Trophoblast cell (in vitro differentiated cells and primary cell): ENCODE measurements around the gene ZAP70.

Source experiments
- DNase-seq, 2 donors: peaks; one replicate each; pipeline ENCODE4 v3.0.0-alpha.2; 2016
- H2AFZ ChIP-seq: 2 replicates; pipeline ENCODE4 v1.6.1; 2013; ENCODE audit warnings: low read length, moderate library complexity, mild to moderate bottlenecking; ENCODE audit not compliant: insufficient read depth, poor library complexity
- H2AK5ac ChIP-seq: 2 replicates; pipeline ENCODE4 v1.6.1; 2013; ENCODE audit warnings: mild to moderate bottlenecking, low read length
- H2BK120ac ChIP-seq: 2 replicates; pipeline ENCODE4 v1.6.1; 2013; ENCODE audit warnings: low read length, mild to moderate bottlenecking, moderate library complexity; ENCODE audit not compliant: insufficient read depth, poor library complexity
- H2BK12ac ChIP-seq: 2 replicates; pipeline ENCODE4 v1.6.1; 2013; ENCODE audit warnings: mild to moderate bottlenecking, low read length, moderate library complexity
- H2BK5ac ChIP-seq: 2 replicates; pipeline ENCODE4 v1.6.1; 2013; ENCODE audit warnings: low read length, low read depth, moderate library complexity, mild to moderate bottlenecking; ENCODE audit not compliant: poor library complexity
- H3K14ac ChIP-seq: 2 replicates; pipeline ENCODE4 v1.6.1; 2013; ENCODE audit warnings: mild to moderate bottlenecking, low read length
- H3K18ac ChIP-seq: 2 replicates; pipeline ENCODE4 v1.6.1; 2013; ENCODE audit warnings: mild to moderate bottlenecking, low read length
- H3K23ac ChIP-seq: 2 replicates; pipeline ENCODE4 v1.6.1; 2013; ENCODE audit warnings: low read length
- H3K27ac ChIP-seq: 2 replicates; pipeline ENCODE4 v1.5.1; 2013; ENCODE audit warnings: low read depth, mild to moderate bottlenecking, inconsistent platforms, low read length, moderate library complexity
- H3K27me3 ChIP-seq: 2 replicates; pipeline ENCODE4 v1.6.1; 2013; ENCODE audit warnings: inconsistent platforms, mild to moderate bottlenecking, low read length, moderate library complexity; ENCODE audit not compliant: insufficient read depth
- H3K36me3 ChIP-seq, 2 experiments: 1 replicate in 1 of 2; 2 replicates in 1 of 2; pipeline ENCODE4 v1.6.1; 2013; ENCODE audit warnings: low read length in 2 of 2, mild to moderate bottlenecking in 2 of 2, moderate library complexity in 1 of 2; ENCODE audit not compliant: insufficient read depth in 2 of 2, control insufficient read depth in 1 of 2
- H3K4ac ChIP-seq: 2 replicates; pipeline ENCODE4 v1.6.1; 2013; ENCODE audit warnings: low read depth, mild to moderate bottlenecking, low read length, moderate library complexity
- H3K4me1 ChIP-seq, 2 experiments: 1 replicate in 1 of 2; 2 replicates in 1 of 2; pipeline ENCODE4 v1.6.1; 2013; ENCODE audit warnings: low read length in 2 of 2, mild to moderate bottlenecking in 2 of 2, moderate library complexity in 1 of 2; ENCODE audit not compliant: insufficient read depth in 2 of 2, control insufficient read depth in 1 of 2
- H3K4me2 ChIP-seq: 2 replicates; pipeline ENCODE4 v1.6.1; 2013; ENCODE audit warnings: inconsistent platforms, mild to moderate bottlenecking, low read length, moderate library complexity
- H3K4me3 ChIP-seq: 2 replicates; pipeline ENCODE4 v1.5.1; 2013; ENCODE audit warnings: mild to moderate bottlenecking, low read depth, low read length, inconsistent platforms
- H3K79me1 ChIP-seq: one replicate; pipeline ENCODE4 v1.6.1; 2013; ENCODE audit warnings: low read length
- H3K79me2 ChIP-seq: 2 replicates; pipeline ENCODE4 v1.6.1; 2013; ENCODE audit warnings: low read length, mild to moderate bottlenecking; ENCODE audit not compliant: control insufficient read depth, insufficient read depth, poor library complexity
- H3K9ac ChIP-seq: 2 replicates; pipeline ENCODE4 v1.6.1; 2013; ENCODE audit warnings: mild to moderate bottlenecking, low read length
- H3K9me3 ChIP-seq: 2 replicates; pipeline ENCODE4 v1.6.1; 2013; ENCODE audit warnings: low read depth, mild to moderate bottlenecking, control low read depth, inconsistent platforms, low read length; ENCODE audit not compliant: insufficient read depth
- H4K12ac ChIP-seq: 2 replicates; pipeline ENCODE4 v1.6.1; 2013; ENCODE audit warnings: low read depth, mild to moderate bottlenecking, low read length, moderate library complexity
- H4K8ac ChIP-seq: 2 replicates; pipeline ENCODE4 v1.6.1; 2013; ENCODE audit warnings: low read depth, mild to moderate bottlenecking, low read length, moderate library complexity
- H4K91ac ChIP-seq: one replicate; pipeline ENCODE4 v1.6.1; 2013; ENCODE audit warnings: low read depth, mild to moderate bottlenecking, low read length, moderate library complexity
- WGBS: extraction: QIAGEN DNeasy Blood & Tissue Kit; methylation state at CpG from one replicate; pipeline ENCODE4 v1.1.7; 2013; ENCODE audit warnings: missing lambda C conversion rate; ENCODE audit not compliant: insufficient read length, insufficient coverage; ENCODE audit errors: extremely low coverage; 5-methylcytosine and 5-hydroxymethylcytosine counted together

Gene ZAP70

DNA sequence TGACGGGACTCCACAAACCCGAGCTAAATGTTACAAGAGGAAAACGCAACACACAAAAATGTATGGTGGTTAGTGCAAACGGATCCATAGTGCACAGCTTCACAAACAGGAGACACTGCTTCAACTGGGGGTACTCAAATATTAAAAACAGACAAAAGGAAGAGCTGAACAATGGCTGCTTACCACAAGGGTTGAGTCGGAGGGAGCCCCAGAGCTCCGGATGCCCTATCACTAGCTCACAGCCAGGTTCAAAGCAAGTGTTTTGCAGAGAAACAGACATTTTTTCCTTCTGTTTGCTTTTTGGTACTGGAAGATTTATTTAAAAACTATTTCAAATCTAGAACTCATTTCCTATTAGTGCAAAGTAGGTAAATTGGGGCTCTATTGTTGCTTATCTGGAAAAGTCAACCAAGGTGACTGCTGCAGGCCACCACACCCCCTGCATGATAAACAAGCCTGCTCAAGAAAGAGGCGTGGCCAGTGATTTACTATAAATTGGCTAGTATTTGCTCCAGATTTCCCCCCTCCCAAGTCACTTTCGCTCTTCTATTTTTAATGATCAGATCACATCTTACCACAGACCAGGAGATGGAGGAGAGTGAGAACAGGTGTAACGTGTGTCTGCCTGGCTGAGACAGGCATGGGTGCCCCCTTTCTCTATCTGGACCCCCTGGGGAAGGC lies 46.5 kb downstream of the ZAP70 start:
- Histone ChIP-seq H3K79me1 (no peaks in the 10 kb centered on the region), H2BK5ac (no peak overlapping the region), H3K14ac (no peak overlapping the region), H2BK12ac (no peak overlapping the region), H3K4me2 (no peak overlapping the region), H2AFZ (no peak overlapping the region), H3K9me3 (no peaks in the 10 kb centered on the region), H3K36me3 (peaks cover 44 to 55% of the 10 kb centered on the region in 2 experiments), H3K27me3 (no peaks in the 10 kb centered on the region), H3K4me3 (no peak overlapping the region), H4K91ac (no peak overlapping the region), H2AK5ac (no peak overlapping the region), H4K8ac (no peak overlapping the region), H3K23ac (no peak overlapping the region), H3K27ac (no peak overlapping the region), H4K12ac (no peak overlapping the region), H3K9ac (no peak overlapping the region), H3K4me1 (no peaks in the 10 kb centered on the region), H3K4ac (no peak overlapping the region), H2BK120ac (no peak overlapping the region), H3K18ac (no peak overlapping the region), H3K79me2 (no peaks in the 10 kb centered on the region)
- DNase-seq = no peak
- no CpG with 5 or more reads among the region's 9 CpGs for WGBS

DNA sequence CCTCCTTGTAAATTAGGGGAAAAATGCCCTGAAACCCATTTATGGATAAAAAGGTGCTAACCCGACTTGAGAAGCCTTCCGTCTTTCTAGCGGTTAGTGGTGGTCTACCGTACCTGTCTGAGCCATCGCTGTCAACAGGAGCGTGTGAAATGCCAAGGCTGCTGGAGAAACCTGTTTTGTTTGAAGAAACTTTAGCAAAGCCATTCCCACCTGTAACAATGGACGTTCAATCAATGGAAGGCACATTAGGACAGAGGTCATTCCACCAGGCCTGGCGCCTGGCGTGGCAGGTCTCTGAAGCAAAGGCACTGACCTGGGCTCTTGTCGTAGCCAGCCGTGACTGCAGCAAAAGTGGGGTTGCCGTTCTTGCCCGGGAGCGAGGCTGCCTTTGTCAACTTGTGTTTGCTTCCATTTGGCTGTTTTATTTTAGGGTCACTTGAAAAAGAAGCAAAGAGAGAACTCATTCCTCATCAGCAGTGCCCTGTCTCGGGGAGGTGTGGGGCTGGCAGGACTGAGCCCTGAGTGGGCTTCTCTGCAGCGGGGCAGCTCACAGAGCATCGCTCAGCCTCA lies 47.2 kb downstream of the ZAP70 start:
- Histone ChIP-seq H3K79me1 (no peaks in the 10 kb centered on the region), H3K9ac (no peak overlapping the region), H3K36me3 (peaks cover 48 to 59% of the 10 kb centered on the region in 2 experiments), H3K27ac (no peak overlapping the region), H3K4ac (no peak overlapping the region), H2BK120ac (no peak overlapping the region), H3K9me3 (no peaks in the 10 kb centered on the region), H2BK12ac (no peak overlapping the region), H3K27me3 (no peaks in the 10 kb centered on the region), H4K12ac (no peak overlapping the region), H2AFZ (no peak overlapping the region), H2AK5ac (no peak overlapping the region), H3K79me2 (no peaks in the 10 kb centered on the region), H4K8ac (no peak overlapping the region), H3K4me2 (no peak overlapping the region), H3K14ac (no peak overlapping the region), H3K4me1 (no peaks in the 10 kb centered on the region), H3K4me3 (no peak overlapping the region), H3K23ac (no peak overlapping the region), H3K18ac (no peak overlapping the region), H4K91ac (no peak overlapping the region), H2BK5ac (no peak overlapping the region)
- WGBS = no CpG with 5 or more reads among the region's 17 CpGs
- no peak for DNase-seq

DNA sequence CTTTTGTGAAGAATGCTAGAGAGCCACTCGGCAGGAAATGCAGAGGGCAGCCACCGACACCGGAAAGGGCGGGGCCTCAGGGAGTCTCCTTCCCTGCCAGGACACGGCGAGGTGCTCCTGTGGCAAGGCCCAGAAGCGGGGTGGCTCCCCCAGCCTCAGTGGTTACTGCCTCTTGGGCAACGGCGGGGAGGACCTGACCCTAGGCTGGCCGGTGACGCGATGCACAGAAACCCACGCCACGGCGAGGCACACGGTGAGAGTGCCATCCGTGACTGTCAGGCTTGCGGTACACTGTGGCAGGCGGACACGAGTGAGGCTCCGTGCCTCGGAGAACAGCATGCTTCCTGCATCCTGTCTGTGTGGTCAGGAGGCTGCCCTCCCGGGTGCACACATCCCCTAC lies 47.8 kb downstream of the ZAP70 start:
- no peak overlapping the region for H3K4me3 ChIP-seq
- H4K8ac ChIP-seq = no peak overlapping the region
- H3K4ac ChIP-seq = no peak overlapping the region
- no CpG with 5 or more reads among the region's 23 CpGs for WGBS
- H2BK120ac ChIP-seq = no peak overlapping the region
- H3K4me1 ChIP-seq = no peaks in the 10 kb centered on the region
- no peaks in the 10 kb centered on the region for H3K27me3 ChIP-seq
- no peak overlapping the region for H3K27ac ChIP-seq
- H3K23ac ChIP-seq = no peak overlapping the region
- H4K91ac ChIP-seq = no peak overlapping the region
- H3K14ac ChIP-seq = no peak overlapping the region
- no peak overlapping the region for H4K12ac ChIP-seq
- H3K79me2 ChIP-seq = no peaks in the 10 kb centered on the region
- H3K9me3 ChIP-seq = no peaks in the 10 kb centered on the region
- no peak overlapping the region for H3K4me2 ChIP-seq
- no peak overlapping the region for H2AK5ac ChIP-seq
- H3K36me3 ChIP-seq = peaks cover 48 to 60% of the 10 kb centered on the region in 2 experiments
- no peak overlapping the region for H3K18ac ChIP-seq
- H2BK12ac ChIP-seq = no peak overlapping the region
- no peak overlapping the region for H3K9ac ChIP-seq
- no peaks in the 10 kb centered on the region for H3K79me1 ChIP-seq
- no peak overlapping the region for H2AFZ ChIP-seq
- no peak overlapping the region for H2BK5ac ChIP-seq
- DNase-seq = no peak

DNA sequence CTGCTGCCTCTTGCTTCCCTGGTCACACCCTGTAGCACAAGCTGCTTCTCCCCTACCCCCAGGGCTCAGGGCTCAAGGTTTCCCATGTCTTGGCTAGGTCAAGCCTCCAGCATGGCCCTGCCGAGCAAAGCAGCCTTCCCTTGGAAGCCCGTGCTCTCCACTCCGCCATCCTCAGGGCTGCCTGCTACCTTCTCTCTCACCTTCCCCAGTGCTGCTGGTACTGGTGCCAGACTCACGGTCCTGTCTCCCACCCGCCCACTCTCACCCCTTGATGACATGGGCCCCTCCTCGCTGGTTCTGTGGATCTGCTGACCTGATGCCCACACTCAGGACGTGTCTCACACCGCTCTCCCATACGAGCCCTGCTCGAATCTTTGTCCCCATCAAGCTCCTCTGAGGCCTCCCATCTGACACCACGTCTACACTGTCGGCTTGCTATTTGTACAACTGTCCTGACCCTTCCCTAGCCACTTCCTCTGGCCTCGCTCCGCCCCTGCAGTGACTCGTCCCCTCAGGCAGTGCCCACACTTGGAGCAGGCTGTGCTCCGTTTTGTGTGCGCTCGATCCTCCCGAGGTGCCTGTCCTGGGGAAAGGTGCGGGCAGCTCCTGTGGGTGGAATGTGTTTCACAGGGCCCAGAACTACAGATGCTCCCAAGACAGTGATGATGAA lies 49.9 kb downstream of the ZAP70 start:
- H4K8ac ChIP-seq = no peak overlapping the region
- no peak overlapping the region for H2AK5ac ChIP-seq
- no peak overlapping the region for H3K4me2 ChIP-seq
- H3K9me3 ChIP-seq = no peaks in the 10 kb centered on the region
- no peak overlapping the region for H3K4ac ChIP-seq
- no peaks in the 10 kb centered on the region for H3K4me1 ChIP-seq
- H3K36me3 ChIP-seq = peaks cover 41 to 55% of the 10 kb centered on the region in 2 experiments
- WGBS = no CpG with 5 or more reads among the region's 20 CpGs
- H4K12ac ChIP-seq = no peak overlapping the region
- H3K14ac ChIP-seq = no peak overlapping the region
- H2BK120ac ChIP-seq = no peak overlapping the region
- H3K27ac ChIP-seq = no peak overlapping the region
- H3K4me3 ChIP-seq = no peak overlapping the region
- H2BK5ac ChIP-seq = no peak overlapping the region
- H3K23ac ChIP-seq = no peak overlapping the region
- DNase-seq = peak in 1 of 2 donors; percentile 13
- H3K79me1 ChIP-seq = no peaks in the 10 kb centered on the region
- no peak overlapping the region for H3K9ac ChIP-seq
- H2BK12ac ChIP-seq = no peak overlapping the region
- no peaks in the 10 kb centered on the region for H3K27me3 ChIP-seq
- H2AFZ ChIP-seq = no peak overlapping the region
- no peak overlapping the region for H4K91ac ChIP-seq
- no peaks in the 10 kb centered on the region for H3K79me2 ChIP-seq
- H3K18ac ChIP-seq = no peak overlapping the region
